GM21786 (cell line): Measurements from ENCODE around the gene ANAPC10.

Source experiments
- ATAC-seq: cut with Tn5 transposase; IDR thresholded peaks from one replicate; pipeline ENCODE4 v1.9.1; 2021; ENCODE audit not compliant: unreplicated experiment

Gene ANAPC10

DNA sequence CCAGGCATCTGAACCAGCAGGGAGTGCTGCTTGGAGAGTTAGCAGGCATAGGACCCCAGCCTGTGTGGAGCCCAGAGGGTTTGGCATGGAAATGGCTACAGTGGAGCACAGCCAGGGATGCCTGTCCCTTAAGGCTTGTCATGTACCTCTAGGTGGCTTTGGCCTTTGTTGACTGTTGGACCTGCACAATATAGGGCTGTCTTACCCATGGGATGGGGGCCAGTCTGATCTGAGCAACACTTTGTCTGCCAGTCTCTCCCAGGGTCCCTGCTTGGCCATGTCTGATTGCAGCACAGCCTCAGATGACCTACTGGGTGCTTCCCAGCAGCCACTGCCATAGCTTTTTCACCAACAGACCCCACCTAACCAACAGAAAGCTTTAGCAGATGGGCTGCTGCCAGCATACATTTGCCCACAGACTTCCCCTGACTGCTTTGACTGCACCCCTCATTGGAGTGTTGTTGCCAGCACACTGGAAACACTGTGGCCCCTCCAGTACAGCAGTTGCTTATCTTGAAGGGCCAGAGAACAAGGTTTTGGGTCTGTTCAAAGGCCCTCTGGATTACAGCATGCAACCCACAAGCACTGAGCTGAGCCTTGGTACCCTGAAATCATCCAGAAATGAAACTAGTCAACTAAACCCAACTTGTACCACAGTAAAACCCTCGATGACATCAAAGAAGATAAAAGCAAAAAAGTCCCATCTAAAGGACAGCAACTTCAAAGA, 22.1 kb downstream of the ANAPC10 start:
- no peak for ATAC-seq

DNA sequence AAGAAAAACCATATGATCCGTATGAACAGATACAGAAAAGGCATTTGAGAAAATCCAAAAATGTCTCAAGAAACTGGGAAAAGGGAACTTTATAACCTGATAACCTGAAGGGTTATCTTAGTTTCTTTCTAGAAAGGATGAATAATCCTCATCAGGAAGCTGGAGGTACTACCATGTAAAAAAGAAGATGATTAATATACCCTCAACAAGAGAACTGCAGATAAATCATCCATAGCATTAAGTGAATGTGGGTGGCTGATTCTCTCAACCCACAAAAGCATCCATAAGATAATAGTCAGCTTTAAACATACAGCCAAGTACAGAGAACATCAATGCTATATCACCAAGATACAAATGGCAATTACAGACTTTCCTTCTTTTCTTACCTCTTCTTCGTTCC, 26.4 kb downstream of the ANAPC10 start:
- ATAC-seq, result no peak

DNA sequence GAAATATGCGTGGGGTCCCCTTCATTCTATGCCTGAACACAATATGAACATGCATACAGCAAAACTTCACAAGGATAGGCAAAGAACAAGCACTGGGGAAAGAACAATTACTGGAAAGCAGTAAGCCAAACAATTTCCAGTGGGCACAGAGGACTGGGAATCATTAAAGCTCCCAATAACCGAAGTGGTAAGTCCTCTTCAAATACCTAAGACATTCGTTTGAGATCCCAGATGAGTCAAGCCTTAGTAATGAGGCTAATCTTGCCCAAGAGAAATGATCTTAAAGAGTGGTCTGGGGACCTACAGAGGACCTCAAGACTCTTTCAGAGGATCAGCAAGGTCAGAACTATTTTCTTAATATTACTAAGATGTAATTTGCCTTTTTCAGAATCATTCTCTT, 28.6 kb downstream of the ANAPC10 start:
- ATAC-seq, result no peak

DNA sequence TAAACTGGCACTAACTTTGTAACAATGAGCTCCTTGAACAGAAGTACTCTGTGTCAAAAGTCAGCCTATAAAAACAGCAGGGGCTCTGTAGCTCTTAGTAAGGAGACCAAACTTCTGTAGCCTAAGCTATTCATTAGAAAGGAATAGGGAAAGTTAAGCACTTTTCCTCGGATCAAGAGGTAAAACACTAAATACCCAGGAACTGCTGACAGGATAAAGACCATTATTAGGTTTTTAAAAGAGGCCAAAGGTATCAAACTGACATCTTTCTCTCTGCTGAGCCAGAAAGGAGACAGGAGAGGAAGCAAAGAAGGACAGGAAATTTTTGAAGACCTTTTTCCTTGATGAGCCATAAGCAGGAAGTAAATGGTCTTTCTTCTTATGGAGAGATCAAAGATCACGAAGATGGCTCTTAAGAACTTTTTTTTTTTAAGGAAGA, 31.9 kb downstream of the ANAPC10 start:
- no peak for ATAC-seq

DNA sequence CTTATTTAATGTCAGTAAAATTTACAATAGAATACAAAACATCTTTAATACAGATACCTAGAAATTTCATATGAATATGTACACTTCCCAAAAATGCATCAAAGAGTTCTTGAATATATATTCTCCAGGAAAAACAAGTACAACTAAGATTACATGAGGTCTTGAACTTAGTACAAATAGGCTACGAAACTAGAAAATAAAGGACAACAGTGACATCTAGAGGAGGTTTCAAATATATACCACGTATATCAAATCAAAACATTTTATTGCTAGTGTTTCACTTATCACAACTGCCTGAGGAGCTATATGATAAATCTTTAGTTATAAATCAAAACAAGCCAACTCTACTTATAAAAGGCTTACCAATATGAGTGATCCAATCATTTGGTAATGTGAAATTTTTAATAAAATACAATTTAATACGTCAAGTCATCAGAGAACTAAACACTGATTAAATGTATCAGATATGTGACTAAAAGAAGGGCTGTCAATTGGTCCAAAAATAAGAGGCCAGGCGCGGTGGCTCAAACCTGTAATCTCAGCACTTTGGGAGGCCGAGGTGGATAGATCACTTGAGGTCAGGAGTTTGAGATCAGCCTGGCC, 36.6 kb downstream of the ANAPC10 start:
- ATAC-seq, result peak; percentile 73

DNA sequence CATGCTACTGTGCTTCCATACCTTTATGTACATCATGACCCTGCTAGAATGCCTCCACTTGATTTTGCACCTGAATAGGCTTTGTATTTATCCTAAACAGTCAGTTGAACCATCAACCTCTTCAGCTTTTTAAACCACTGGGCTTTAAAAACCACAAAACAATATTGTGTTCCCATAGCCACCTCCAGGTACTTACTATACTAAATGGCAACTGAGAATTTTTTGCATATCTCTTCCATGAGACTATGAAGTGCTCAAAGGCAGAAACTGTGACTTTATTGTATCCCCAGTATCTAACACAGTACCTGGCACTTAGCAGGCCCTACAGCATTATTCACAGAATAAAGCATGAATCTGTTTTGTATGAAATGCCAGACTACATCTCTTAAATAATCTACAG, 39.7 kb downstream of the ANAPC10 start:
- ATAC-seq, result no peak

DNA sequence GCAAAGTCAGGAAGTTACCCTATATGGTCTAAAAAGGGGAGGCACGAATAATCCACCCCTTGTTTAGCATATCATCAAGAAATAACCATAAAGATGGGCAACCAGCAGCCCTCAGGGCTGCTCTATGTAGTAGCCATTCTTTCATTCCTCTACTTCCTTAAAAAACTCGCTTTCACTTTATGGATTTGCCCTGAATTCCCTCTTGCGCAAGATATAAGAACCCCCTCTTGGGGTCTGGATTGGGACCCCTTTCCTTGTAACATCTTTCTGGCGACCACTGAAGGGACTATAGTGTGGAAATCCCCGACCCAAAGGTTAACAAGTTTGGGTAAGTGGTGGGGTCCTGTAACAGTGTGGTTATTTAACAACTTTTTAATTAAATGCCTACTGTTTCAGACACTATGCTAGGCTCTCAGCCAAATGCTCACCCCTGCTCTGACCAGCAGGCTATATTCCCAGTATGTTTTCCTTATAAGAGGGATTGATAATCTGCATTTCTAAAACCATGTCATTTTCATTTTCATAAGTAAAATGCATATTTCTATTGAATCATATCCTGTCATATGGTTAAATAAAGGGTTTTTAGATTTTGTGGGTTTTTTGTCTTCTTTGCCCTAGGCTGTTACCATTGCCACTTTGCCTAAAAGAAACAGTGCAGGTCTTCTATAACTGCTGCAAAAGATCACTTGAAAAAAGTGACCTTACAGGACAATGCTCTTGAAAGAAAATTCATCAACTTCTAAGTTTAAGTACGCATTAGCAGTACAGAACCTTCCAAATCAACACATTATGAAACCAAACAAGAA, 41.5 kb downstream of the ANAPC10 start:
- no peak for ATAC-seq

DNA sequence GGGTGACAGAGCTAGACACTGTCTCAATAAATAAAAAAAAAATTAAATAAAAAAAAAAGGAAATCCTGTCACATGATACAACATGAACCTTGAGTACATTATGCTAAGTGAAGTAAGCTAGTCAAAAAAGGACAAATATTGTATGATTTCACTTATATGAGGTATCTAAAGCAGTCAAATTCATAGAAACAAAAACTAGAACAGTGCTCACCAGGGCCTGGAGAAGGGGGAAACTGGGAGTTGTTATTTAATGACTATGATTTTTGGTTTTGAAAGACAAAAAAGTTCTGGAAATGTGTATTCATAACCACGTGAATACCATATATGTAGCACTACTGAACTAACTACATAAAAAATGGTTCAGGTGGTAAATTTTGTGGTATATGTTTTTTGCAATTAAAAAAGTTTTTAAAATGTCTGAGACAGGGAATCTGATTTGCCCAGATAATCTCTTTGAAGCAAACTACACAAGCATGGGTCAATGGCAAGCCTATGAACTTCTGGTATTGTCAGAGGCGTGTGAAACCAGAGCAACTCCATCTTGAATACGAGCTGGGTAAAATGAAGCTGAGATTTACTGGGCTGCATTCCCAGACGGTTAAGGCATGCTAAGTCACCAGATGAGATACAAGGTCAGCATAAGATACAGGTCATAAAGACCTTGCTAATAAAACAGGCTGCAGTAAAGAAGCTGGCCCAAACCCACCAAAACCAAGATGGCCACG, 42.3 kb downstream of the ANAPC10 start:
- no peak for ATAC-seq

DNA sequence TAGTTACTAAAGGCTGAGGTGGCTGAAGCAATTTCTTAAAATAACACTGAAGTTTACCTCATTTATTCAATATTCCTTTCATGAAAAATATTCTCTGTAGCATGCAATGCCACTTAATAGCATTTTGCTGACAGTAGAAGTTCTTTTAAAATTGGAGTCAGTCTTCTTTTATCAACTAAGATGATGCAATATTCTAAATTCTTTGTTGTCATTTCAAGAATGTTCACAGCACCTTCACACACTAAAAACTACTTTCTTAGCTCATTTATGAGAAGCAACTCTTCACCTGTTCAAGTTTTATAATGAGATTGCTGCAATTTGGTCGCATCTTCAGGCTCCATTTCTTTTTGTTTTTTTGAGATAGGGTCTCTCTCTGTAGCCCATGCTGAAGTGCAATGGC, 48.8 kb downstream of the ANAPC10 start:
- no peak for ATAC-seq

DNA sequence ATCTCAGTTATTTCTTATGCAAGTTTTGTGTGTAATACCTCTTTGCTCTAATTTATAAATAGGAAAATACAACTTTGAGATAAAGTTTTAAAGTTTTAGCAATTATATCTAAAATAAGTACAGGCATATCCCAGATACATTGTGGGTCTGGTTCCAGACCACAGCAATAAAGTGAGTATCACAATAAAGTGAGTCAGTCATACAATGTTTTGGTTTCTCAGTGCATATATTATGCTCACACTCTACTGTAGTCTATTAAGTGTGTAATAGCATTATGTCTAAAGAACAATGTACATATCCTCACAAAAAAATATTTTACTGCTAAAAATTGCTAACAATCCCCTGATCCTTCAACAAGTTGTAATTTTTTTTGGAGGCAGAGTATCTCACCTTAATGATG, 49.2 kb downstream of the ANAPC10 start:
- ATAC-seq, result no peak

DNA sequence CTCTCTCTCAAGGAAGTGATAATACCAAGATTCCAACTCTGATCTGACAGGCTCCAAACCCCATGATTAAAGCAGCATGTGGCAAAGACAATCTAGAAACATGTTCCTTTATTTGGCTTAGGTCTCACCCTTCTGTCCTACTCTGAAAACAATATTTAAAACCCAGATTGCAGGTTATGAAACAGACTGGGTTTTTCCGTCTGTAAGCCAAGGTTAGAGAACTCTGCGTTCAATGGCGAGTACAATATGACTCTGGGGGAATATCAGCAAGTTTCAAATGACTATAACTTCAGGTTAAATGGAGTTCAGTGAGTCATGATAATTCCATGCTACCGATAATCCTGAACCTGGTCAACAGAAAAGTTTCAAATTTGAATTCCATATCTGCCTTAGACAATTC, 50.8 kb downstream of the ANAPC10 start:
- peak; percentile 60 for ATAC-seq

DNA sequence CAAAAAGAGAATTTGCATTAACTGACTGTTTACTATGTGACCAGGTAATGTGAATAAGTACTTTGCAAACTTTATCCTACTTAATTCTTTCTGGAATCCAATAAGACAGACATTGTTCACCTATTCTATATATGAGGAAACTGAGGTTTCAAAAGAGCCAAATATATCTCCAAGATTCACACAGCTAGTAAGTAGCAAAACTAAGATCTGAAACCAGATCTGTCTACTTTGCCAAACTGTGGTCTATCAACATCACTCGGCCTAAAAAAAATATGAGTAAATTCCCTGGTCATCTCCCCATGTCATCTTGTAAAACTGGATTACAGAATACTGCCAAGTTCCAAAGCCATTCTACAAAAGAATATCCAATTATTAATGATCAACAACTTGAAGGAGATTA, 52.8 kb downstream of the ANAPC10 start:
- no peak for ATAC-seq

DNA sequence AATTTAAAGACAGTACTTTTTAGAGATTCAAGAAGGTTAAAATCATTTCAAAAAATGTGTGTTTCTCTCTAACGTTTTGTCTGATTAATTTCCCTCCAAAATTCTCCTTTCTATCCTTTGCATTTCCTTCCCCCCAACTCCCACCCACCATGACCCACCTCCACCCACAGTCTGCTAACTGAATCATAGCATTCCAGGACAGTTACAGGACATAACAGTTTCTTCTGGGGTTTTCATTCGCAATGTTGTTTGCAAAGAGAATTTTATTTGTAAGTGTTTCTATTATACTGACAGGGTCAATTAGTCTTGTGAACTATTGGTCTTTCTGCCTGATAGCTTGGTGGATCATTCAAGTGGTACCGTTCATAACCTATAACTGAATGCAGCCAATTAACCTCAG, 53.7 kb downstream of the ANAPC10 start:
- ATAC-seq, result no peak

DNA sequence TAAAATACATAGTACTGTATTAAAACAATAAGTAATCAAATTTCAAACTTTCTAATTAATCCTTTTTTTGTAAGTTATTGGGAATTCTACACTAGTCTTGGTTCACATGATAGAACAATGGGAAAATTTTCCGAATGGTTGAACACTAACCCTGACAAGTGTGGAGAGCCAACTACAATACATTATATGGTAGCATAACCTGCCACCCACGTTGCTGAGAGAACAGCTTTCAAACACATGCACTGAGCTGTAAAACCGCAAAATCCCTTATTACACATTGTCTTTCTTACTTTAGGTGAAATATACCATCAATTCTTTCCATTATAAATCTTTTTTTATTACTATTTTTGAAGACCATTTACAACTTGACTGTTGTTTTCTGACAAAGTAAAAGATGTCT, 54.7 kb downstream of the ANAPC10 start:
- ATAC-seq, result no peak

DNA sequence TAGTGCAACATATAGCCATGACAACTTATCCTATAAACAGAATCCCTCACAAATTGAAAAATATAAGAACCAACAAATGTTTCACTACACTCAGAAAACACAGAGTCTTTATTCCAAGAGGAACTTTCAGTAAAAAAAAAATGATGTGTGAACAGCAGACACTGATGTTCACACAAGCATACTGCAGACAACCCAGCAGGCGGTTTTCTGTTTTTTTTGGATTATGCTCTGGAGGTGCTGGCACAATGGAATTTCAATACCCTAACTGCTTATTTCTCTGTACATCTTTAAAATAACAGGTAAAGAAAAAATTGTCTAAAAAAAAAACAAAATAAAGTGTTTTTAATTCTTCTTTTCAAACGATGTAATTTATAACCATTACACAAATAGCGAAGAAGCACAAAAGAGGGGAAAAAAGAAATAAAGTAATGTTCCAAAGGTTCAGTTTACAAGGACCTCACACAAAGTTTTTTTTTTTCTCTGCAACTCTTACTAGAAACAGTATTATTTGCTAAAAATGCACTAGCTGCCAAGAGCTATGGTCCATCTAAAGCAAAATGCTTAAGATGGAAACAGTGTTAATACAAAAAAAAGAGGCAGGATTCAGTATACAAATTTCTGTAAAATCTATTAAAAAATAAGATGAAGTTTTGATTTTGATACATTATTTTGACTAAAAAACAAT, 55.3 kb downstream of the ANAPC10 start:
- ATAC-seq, result no peak

DNA sequence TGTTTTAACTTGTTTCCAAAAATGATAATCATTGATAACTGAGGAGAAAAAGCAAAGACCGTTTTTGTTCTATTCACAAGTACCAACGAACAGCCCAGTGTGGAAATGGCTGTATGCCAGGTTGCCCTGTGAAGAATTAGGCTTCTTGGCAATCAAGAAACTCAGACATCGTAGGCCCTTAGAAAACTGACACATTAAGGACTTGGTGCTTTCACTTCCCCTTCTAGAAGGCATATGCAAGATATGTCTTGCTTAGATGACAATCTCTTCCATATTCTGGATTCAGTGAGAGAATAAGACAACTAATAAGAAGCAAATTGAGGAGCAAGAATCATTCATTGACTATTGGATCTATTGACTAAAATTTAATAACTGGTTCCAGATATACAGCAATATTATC, 56.6 kb downstream of the ANAPC10 start:
- ATAC-seq, result peak; percentile 98

DNA sequence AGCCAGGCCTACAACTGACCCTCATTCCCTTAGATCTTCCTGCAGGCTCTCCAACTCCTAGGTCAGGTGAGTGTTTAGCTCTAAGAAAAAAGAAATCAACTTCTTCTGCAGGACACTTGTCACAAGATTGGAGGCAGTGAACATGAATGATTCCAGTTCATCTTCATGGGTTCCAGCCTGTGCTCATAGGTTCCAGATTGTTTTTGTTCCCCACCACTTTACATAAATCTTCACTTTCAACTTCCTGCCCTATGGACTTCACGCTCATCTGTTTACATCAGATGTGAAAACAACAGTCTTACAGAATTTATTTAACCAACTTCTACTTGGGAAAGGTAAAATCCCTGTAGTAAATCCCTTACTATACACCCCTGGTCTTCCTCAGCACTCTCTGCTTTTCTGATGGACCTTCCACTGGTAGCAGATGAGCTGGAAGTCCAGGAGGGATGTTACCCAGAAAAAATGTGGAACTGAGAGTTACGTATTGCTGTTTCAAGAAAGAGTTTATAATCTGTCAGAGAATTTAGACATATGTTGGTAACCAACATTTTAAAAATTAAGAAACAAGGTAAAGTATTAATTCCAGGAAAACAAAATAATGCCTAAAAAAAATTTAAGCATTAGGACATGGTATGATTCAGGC, 62.4 kb downstream of the ANAPC10 start:
- peak; percentile 47 for ATAC-seq

DNA sequence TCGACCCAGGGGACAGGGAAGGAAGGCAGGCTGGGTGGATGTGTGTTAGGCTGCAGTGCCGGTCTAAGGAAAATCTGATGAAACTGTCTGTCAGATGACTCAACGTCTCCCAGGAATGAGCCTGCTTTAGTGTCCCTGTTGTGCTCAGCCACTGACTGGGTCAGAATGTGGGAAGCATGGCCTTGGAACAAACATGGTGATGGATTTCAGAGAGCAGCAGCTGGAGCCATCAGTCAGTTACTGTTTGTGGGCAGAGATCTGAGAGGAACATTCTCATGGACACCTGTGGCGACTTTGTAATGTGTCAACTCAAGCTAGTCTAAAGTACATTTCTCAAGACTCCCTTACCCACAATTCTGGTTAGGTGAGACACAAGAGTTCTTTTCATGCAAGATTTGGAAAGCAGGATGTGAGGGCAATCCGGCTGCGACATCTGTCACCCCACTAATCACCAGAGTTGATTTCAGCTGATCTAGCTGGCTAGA, 63.2 kb downstream of the ANAPC10 start:
- ATAC-seq, result no peak

DNA sequence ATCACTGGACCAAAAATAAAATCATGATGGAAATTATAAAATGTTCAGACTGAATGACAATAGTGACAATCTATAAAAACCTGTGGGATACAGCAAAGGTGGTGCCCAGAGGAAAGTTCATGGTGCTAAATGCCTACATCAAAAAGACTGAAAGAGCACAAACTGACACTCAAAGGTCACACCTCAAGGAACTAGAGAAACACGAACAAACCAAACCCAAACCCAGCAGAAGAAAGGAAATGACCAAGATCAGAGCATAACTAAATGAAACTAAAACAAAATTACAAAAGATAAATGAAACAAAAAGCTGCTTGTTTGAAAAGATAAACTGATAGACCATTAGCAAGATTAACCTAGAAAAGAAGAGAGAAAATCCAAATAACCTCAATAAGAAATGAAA, 78.7 kb downstream of the ANAPC10 start:
- peak; percentile 66 for ATAC-seq

DNA sequence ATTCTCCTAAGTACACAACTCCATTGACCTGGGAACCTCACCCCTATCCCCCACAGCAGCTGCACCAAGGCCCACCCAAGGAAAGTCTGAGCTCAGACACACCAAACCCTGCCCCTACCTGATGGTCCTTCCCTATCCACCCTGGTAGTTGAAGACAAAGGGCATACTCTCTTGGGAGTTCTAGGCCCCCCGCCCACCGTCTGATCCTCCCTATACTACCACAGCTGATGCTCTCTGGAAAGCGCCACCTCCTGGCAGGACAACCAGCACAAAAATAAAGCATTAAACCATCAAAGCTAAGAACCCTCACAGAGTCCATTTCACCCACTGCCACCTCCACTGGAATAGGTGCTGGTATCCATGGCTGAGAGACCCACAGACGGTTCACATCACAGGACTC, 83.6 kb downstream of the ANAPC10 start:
- ATAC-seq, result no peak
